H7 (cell line): ENCODE measurements around the gene SWI5. TPM values are rescaled to one million over a fixed set of nuclear protein-coding genes. Genes with fewer than 3 reads are reported as not detected.

ENCODE experiments used
- DNase-seq: peaks from one replicate; pipeline ENCODE4 v3.0.0; 2012
- H3K27me3 ChIP-seq: 2 replicates; pipeline ENCODE4 v1.6.0; 2011; ENCODE audit warnings: mild to moderate bottlenecking, low read length; ENCODE audit not compliant: control insufficient read depth, insufficient read depth
- H3K36me3 ChIP-seq: replicated peaks from 2 replicates; pipeline ENCODE4 v1.5.1; 2011; ENCODE audit warnings: low read length; ENCODE audit not compliant: control insufficient read depth, insufficient read depth
- H3K4me3 ChIP-seq: 2 replicates; pipeline ENCODE4 v1.5.1; 2011; ENCODE audit warnings: low read depth, mild to moderate bottlenecking, control low read depth, low read length, moderate library complexity; ENCODE audit not compliant: insufficient read depth
- total RNA-seq: library from RNA; depleted of rRNA; stranded (reverse); fragments of >200 nt; shearing (Covaris generic); gene quantifications from 2 replicates; pipeline ENCODE4 v1.2.3, GENCODE V29; 2014

SWI5 gene
- total RNA-seq, 1 experiment from 2014 or later: 53.3 TPM

DNA sequence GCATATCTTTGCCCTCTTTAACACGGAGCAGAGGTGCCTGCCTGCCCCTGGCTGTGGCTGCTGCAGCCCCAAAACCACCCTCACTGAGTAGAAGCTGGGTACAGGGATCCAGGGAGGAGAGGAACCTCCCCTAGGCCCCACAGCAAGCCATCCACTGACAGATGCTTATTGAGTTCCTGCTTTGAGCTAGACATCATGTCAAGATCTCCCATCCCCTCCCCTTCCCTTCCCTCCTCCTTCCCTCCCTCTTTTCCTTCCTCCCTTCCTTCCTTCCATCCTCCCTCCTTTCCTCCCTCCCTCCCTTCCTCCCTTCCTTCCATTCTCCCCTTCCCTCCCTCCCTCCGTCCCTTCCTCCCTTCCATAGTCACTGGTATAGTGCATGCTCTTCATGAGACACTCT is 29.6 kb upstream of the SWI5 start:
- Histone ChIP-seq H3K36me3 (peaks cover 5% of the 10 kb centered on the region; the same call in 1 of the 2 replicates), H3K4me3 (no peak overlapping the region), H3K27me3 (no peaks in the 10 kb centered on the region)
- no peak for DNase-seq

DNA sequence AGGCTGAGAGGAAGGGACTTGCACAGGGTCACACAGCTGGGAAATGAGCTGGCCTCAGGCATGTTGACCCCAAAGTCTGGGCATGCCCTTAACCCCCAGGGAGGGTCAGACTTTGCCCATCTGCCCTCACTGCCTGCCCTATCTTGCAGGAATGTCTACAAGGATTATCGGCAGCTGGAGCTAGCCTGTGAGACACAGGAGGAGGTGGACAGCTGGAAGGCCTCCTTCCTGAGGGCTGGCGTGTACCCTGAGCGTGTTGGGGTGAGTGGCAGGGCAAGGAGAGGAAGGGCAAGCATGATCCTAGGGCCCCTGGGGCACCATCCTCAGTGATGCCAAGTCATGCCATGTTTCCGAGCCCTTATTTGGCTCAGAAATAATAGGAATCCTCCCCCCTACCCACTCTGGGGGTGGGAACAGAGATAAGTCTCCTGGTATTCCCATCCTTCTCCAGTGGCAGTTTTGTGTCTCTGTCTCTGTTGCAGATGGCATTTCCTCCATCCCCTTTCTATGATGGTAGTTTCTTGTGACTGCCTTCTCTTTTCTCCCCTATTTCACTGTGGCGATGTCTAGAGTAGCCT is 28.8 kb upstream of the SWI5 start:
- no peak for DNase-seq
- Histone ChIP-seq H3K4me3 (no peak overlapping the region), H3K36me3 (peaks cover 5% of the 10 kb centered on the region), H3K27me3 (no peaks in the 10 kb centered on the region)

DNA sequence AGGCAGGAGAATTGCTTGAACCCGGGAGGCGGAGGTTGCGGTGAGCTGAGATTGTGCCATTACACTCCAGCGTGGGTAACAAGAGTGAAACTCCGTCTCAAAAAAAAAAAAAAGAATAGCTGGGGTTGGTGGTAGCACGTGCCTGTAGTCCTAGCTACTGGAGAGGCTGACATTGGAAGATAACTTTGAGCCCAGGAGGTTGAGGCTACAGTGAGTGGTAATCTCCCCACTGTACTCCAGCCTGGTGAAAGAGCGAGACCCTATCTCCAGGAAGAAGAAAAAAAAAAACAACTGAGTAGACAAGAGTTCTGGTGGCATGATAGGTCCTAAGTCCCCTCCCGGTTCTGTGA is 26.5 kb upstream of the SWI5 start:
- H3K4me3 ChIP-seq: peak overlapping the region; percentile 58
- peaks cover 5% of the 10 kb centered on the region for H3K36me3 ChIP-seq
- no peaks in the 10 kb centered on the region for H3K27me3 ChIP-seq
- DNase-seq: no peak

DNA sequence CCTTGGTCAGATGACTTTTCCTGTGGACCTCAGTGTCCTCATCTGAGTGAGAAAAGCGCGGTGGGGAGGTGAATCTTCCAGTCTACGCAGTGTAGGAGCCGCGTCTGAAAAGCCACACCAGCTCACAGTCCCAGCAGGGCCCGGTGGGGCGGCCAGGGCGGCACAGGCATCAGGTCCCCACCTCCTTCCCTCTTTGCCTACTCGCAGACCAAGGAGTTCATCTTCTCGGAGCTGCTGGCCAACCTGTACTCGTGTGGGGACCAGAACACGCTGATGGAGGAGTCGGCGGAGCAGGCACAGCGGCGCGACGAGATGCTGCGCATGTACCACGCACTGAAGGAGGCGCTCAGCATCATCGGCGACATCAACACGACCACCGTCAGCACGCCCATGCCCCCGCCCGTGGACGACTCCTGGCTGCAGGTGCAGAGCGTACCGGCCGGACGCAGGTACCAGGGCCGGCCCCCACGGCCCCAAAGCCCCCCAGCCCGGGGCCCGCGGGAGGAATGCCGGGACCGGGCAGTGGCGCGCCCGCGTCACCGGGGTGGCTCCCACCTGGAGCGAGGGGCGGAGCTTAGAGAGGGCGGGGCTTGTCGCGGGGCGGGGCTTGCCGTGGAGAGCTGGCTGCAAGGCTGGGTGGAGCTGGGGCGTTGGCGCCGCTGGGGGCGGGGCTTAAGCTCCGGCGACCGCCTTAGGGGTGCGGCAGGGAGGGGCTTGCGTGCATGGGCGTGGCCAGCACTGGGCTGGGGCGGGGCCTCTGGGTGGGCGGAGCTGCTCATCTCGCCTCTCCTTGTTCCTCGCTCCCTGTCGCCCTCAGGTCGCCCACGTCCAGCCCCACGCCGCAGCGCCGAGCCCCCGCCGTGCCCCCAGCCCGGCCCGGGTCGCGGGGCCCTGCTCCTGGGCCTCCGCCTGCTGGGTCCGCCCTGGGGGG is 25.9 kb upstream of the SWI5 start:
- peak; percentile 76 for DNase-seq
- peak overlapping the region; percentile 58 for H3K4me3 ChIP-seq
- H3K36me3 ChIP-seq: peaks cover 5% of the 10 kb centered on the region
- no peaks in the 10 kb centered on the region for H3K27me3 ChIP-seq

DNA sequence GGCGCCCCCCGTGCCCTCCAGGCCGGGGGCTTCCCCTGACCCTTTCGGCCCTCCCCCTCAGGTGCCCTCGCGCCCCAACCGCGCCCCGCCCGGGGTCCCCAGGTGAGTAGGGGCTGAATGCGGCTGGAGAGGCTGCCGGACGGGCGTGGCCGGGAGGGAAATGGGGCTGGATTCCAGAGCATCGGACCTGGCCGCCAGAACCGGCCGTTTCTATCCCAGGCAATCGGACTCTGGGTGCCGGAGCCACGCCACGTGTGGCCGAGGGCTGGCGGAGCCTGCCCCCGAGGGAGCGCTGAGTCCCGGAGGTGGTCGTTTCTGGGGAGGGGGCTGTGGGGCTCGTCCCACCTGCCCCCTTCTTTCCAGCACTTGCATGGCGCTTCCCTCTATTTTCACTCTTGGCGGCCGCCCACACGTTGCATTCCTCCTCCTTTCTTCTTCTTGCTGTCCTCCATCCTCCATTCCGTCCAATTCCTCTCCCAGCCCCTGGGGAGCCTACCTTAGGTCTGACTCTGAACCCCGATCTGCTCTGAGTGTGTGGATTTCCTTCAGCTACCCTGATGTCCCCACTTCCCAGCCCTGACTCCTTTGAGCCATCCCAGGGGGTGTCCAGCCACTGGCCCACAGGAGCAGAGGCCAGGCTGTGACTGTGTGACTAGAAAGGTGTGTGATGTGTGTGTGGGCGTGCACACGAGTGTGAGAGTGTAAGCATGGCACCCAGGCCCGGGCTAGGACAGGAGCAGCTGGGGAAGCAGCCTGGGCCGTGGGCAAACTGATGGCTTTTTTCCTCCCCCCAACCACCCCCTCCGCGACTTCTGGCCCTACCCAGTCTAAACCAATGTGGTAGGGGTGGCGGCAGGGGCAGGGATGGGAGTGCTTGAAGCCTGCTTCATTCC is 25.0 kb upstream of the SWI5 start:
- Histone ChIP-seq H3K36me3 (peaks cover 5% of the 10 kb centered on the region), H3K4me3 (peak overlapping the region; percentile 50; the same call in 1 of the 2 replicates), H3K27me3 (no peaks in the 10 kb centered on the region)
- DNase-seq: peak; percentile 39

DNA sequence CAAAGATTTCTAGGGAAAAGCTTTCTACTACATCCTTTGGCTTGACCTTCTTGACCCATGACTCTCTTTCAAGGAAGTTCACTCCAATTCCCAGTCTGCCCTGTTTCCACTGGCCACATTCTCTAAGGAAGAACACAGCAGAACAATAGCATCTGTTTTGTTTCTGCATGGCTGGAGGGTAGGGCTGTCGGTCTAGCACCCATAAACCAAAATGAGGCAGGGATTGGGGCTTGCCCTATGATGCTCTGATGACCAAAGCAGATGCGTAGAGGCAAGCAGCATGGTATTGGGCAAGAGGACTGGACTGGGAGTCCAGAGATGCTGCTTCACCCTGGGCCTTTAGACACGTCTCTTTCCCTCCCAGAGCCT is 24.4 kb upstream of the SWI5 start:
- Histone ChIP-seq H3K4me3 (no peak overlapping the region), H3K36me3 (peaks cover 5% of the 10 kb centered on the region), H3K27me3 (no peaks in the 10 kb centered on the region)
- peak; percentile 11 for DNase-seq

DNA sequence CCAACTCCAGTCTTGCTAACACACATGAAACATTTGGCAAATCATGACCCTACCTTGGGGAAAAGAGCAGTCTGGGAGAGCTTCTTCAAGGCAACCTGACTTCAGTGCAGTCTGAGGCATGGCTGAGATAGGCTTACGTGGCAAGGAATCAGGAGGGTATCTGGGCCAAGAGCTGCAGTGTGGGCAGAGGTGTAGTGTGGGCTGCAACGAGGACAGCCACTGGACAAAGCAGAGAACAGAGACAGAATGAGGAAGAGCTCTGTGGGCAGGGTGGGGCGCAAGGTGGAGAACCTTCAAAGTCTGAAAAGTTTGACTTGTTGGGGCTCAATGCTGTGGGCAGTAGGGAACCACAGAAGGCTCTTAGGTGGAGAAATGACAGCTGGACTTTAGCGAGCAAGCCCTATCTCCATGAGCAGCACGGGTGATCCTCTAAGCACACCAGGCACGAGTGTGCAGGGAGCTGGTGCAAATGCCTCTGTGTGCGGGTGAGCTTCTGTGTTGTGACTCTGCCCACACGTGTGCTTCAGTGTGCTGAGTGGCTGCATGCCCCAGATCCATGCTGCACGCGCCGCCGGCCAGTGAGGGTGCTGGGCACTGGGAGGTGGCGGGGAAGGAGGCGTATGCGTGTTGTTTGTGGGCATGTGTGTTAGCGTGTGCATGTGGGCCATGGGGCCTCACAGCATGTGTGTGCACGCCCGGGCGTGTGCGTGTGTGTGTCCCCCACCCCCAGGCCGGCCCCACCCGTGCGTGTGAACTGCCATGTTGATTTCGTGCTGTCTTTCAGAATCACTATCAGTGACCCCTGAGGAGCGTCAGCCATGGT is 23.5 kb upstream of the SWI5 start:
- no peak overlapping the region for H3K4me3 ChIP-seq
- no peak for DNase-seq

DNA sequence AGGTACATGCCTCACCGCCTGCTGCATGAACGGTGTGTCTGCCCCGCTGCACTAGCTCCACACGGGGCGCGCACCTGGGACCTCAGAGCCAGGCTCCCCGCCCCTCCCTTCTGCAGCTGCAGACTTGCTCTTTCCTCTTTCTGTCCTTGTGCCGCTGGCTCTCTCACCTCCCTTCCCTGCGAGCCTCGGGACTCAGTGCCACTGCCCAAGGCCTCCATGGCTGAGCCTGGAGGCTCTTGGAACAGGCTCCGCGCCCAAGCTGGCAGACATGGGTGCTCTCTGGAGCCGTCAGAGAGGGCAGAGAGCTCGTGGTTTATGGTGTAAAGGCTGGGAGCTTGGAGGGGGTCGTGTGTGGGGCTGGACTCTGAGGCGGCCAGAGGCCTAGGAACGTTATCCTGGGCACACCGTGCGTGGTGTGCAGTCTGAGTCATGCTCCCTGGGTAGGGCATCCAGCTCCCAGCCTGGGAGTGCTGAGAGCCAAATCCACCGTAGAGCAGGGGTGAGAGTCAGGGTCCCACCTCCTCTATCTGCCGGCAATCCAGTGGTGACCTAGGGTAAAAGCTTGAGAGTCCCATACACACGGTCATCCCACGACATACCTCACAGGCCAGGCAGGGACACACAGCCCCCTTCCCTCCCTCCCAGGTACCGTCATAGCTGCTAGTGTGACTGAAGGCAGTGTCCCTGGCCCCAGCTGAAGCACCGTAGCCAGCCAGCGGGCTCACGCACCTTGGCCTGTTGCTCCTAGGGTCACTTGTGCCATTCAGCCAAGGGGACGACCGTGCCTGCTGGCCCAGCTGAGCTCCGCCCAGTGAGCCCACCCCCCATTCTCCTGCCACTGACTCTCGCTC is 22.7 kb upstream of the SWI5 start:
- Histone ChIP-seq H3K36me3 (peaks cover 8% of the 10 kb centered on the region), H3K4me3 (no peak overlapping the region), H3K27me3 (no peaks in the 10 kb centered on the region)
- peak; percentile 43 for DNase-seq

More for the DNA sequence above, 23.5 kb upstream of the SWI5 start:
- no peaks in the 10 kb centered on the region for H3K27me3 ChIP-seq
- H3K36me3 ChIP-seq: peaks cover 6% of the 10 kb centered on the region

DNA sequence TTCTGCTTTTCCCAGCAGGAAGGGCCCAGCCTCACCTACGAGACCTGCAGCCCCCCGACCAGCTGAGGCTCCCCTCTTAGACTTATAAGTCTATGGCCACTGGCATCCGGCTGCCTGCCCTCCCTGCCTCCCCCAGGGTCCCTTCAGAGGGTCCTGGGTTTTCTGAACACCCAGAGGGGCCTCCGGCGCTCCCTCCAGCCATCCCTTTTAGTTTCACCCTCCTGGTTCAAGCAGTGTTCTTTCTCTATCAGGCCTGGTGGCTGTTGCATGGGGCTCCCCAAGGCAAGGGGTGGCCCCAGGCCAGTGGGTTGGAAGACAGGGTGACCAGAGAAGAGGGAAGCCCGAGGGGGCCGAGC is 22.1 kb upstream of the SWI5 start:
- peak; percentile 19 for DNase-seq
- H3K27me3 ChIP-seq: no peaks in the 10 kb centered on the region
- H3K36me3 ChIP-seq: peaks cover 12% of the 10 kb centered on the region
- H3K4me3 ChIP-seq: no peak overlapping the region

DNA sequence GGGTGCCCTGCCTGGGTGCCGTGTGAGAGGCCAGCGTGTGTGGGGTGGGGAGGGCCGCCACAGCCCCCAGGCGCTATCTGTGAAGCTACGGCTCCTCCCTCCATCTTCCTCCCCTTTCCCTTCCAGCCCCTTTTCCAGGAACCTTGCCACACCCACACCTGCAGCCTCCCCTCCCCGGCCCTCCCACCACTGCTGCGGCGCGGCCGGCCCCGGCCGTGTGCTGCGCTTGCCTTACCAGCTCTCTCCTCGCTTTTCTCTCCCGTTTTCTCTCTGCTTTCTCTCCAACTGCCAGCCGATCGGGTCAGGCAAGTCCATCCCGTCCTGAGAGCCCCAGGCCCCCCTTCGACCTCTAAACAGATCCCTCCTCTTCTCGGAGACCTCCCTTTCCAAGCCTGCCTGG is 21.7 kb upstream of the SWI5 start:
- H3K27me3 ChIP-seq: no peaks in the 10 kb centered on the region

DNA sequence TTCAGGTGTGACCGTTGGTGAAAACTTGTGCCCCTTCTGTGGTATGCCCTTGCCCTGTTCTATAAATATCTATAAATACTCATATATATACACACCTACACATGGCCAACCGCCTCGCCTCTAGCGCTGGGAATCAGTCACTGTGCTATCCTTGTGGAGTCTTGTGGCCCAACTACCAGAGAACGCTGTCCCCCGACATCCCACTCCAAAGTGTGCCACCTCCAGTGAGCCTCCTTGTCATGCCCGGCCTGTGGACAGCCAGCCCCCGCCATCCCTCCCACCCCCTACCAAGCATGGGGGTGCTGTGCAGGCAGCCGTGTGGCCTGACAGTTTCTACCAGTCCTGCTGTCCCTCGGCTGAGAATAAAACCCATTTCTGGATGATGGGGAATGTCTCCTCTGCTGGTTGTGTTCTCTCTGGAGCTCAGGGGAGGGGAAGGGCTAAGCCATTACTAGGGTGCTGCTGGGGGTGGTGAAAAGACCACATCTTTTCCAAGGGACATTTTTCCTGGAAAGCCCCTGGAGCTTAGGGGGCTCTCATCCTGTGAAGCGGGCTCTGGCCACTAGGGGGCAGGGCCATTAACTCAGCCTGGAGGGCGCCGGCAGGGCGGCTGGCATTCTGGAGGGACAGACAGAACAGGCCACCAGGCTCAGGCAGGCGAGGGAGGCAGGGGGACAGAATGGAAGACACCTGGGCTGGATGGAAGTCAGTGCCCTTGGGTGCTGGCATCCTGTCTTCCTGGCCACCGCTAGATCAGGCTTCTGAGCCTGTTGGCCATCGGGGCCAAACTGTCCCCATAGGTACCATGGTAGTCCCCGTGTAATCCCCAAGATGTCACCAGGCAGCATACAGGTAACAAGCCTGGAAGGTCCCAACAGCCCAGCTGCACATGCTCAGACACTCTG is 21.0 kb upstream of the SWI5 start:
- Histone ChIP-seq H3K36me3 (peaks cover 13% of the 10 kb centered on the region), H3K27me3 (no peaks in the 10 kb centered on the region), H3K4me3 (no peak overlapping the region)
- DNase-seq: peak; percentile 97

More for the DNA sequence above, 21.7 kb upstream of the SWI5 start:
- Histone ChIP-seq H3K4me3 (no peak overlapping the region), H3K36me3 (peaks cover 12% of the 10 kb centered on the region)
- peak; percentile 69 for DNase-seq

DNA sequence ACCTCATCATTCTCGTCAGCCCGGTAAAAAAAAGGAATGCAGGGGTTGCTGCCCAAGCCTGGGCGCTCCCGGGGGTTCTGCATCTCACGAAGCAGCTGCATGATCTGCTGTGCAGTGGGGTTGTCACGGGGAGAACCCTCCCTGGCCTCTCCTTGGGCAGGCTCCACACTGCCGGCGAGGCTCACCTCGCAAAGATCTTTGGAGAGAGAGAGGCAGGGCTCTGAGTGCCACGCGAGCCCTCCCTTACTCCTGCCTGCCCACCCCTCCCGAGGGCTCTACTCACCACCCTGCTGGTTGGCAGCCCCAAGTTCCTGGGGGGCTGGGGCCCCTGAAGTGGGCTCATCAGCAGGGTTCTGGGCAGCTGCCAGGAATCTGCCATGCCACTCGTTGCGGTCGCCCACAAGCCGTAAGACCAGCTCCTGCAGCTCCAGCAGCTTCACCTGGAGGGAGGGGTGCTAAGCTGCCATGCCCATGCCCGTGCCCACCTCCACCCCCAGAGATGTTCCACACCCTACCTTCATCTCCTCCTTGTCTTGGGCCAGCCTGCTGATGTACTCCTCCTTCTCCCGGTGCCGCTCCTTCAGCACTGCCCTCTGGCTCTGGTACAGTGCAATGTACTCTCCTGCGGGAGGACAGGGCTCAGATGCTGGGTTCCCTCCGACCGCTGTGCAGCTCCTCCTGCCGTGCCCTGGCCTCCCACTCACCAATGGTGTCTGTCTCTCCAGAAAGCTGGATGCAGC is 18.8 kb upstream of the SWI5 start:
- peaks cover 25% of the 10 kb centered on the region for H3K36me3 ChIP-seq
- H3K27me3 ChIP-seq: no peaks in the 10 kb centered on the region
- no peak for DNase-seq

More for the DNA sequence above, 18.8 kb upstream of the SWI5 start:
- H3K4me3 ChIP-seq: no peak overlapping the region
